HG03196 (cell line): Measurements from ENCODE around the gene ZNF366.

Experiments
- ATAC-seq: cut with Tn5 transposase; IDR thresholded peaks from one replicate; pipeline ENCODE4 v1.9.1; 2021; ENCODE audit not compliant: unreplicated experiment

Gene ZNF366

DNA sequence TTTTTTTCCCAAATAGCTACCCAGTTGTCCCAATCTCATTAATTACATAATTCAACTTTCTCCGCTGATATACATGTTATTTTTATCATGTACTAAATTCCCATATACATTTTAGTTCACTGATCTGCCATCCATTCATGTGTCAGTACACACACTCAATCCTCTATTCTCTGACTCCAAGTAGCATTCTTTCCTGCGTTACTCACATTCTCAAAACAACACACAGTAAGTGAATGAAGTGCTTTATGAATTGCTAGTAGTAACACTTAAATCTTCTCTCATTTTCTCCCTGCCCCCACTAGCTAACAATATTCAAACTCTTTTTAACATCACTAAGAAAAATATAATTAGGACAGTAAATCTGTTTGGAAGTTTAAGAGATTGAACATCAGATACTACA, 8.9 kb downstream of the ZNF366 start:
- ATAC-seq, result no peak

DNA sequence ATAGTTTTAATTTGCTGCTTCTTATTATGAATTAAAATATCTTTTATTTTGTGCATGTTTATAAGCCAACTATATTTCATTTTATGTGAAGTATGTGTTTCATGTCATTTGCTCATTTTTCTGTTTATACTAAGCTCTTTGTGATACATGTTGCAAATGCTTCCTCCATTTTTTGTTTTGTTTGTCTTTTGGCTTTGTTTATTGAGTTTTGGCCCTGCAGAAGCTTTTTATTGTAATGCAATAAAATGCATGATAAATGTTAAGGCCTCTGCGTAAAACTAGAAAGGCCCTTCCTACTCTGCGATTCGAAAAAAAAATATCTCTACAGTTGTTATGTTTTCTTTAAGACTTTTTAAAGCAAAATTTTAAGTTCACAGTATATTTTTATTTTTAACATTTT, 9.4 kb downstream of the ZNF366 start:
- ATAC-seq, result no peak

- no peak for ATAC-seq
These were observed 11.8 kb downstream of the ZNF366 start for GRCh38 chr5:72495410-72495809.

DNA sequence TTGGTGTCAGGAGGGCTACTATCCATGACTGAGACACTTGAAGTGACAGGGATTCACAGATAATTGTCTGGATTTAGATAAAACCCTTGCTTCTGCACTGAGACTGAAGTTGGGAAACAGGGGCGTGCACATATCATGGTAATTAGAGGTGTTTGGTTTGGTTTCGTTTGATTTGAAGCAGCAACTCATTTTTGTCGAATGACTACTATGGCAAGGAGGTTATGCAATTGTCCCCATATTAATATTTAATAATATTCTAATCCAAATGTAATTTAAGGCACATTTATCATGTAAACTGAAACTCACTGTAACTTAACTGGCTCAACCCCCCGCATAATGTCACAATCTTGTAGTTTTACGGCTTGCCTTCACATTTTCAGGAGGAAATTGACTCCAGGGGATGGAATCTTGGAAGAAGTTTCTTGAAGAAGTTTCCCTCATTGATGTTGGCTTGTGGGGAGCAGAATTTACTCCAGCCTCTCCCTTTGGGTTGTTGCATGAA, 12.5 kb downstream of the ZNF366 start:
- no peak for ATAC-seq

- no peak for ATAC-seq
These were observed 17.7 kb downstream of the ZNF366 start for GRCh38 chr5:72489536-72489935.

- ATAC-seq, result no peak
These were observed 18.5 kb downstream of the ZNF366 start for GRCh38 chr5:72488756-72489155.

GRCh38 chr5:72487177-72487576, 20.0 kb downstream of the ZNF366 start:
- no peak for ATAC-seq

DNA sequence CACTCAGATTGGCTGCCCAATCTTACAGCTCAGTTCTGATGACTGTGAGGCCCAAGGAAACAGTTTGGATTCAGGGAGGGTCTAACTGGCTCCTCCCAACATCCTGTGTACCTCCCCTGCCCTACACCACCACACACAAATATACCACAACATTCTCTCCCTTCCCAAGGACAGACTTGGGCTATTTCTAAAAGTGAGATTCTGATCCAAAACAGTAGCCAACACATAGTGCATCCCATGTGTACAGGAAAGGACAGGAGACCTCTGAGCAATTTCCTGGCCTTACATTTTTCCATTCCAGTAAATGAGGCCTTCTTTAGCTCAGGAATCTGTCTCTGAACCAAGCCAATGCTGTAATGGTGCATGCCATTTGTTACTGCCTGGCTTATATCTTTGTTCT, 20.8 kb downstream of the ZNF366 start:
- ATAC-seq, result no peak

- no peak for ATAC-seq
These were observed 21.7 kb downstream of the ZNF366 start for GRCh38 chr5:72485430-72485974.

DNA sequence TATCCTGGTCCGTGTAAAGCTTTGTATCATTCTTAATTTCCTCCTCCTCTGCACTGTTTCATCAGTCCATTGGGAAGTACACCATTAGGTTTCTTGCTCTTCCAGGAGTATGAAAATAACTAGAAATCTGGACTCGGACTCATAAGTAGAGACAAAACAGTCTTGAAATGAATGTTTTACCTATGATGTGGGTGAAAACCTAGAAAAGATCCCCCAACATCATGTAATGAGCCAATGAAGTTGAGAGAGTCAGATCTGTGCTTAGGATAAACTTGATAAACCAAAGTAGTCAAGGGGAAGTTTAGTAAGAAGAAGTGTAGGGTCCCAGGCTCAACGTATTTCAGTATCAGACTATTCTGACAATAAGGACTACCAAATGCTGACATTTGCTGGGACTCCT, 25.2 kb downstream of the ZNF366 start:
- no peak for ATAC-seq

DNA sequence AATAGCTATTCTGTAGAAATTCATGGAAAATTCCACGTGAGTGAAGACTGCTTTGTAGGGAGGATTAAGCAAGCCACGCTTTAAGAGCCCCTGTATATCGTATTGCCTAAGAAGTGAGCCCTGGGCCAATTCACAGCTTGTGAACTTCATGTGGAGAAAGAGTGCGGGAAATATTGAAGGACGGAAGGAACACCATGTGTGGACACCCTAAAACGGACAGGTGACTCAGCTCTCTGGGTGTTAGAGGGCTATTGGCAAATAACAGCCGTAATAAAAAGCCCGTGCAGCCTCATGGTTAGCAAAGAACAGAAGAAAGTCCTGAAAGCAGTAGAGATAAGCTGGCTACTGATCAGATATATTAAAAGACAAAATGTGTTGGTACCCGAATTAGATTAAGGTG, 26.4 kb downstream of the ZNF366 start:
- no peak for ATAC-seq

- ATAC-seq, result no peak
These were observed 27.3 kb downstream of the ZNF366 start for GRCh38 chr5:72479921-72480320.

GRCh38 chr5:72478684-72479083, 28.5 kb downstream of the ZNF366 start:
- no peak for ATAC-seq

GRCh38 chr5:72478276-72478675, 28.9 kb downstream of the ZNF366 start:
- no peak for ATAC-seq

- no peak for ATAC-seq
These were observed 29.6 kb downstream of the ZNF366 start for GRCh38 chr5:72477644-72478043.

DNA sequence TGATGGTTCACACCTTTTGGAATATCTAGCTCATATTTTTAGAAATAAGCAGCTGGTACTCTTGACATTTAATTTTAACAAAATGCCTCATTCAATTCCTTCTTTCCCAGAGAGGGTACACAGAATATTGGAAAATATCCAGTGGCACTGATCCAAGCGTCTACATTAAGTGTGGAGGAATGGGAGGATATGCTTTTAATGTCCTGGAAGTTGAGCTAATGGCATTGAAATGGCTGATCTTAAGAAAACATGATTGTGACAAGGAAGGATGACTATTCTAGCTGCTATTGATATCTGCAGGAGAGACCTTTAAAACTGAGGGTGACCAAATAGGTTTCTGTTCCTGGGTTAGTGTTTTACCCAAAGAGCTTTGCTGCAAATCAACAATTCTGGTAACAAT, 30.0 kb downstream of the ZNF366 start:
- ATAC-seq, result no peak

- no peak for ATAC-seq
These were observed 30.5 kb downstream of the ZNF366 start for GRCh38 chr5:72476721-72477120.

DNA sequence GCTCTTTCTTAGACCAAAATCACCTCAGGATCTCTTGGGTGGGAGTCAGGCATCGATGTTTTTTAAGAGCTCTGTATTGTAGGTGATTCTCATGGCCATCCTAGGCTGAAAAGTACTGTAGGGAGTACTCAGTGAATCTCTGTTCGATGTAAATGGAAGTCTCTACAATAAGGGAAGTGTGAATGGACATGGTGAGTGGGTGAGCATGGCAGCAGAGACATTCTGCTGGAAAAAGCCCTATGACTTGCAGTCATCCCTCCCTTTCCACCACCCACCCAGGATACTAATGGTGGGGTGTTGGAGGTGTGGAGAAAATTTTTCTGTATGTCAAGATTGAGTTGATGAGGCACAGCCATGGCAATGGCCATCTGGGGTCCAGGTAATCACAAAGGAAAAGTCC, 30.9 kb downstream of the ZNF366 start:
- no peak for ATAC-seq

- ATAC-seq, result no peak
These were observed 32.7 kb downstream of the ZNF366 start for GRCh38 chr5:72474516-72474915.

DNA sequence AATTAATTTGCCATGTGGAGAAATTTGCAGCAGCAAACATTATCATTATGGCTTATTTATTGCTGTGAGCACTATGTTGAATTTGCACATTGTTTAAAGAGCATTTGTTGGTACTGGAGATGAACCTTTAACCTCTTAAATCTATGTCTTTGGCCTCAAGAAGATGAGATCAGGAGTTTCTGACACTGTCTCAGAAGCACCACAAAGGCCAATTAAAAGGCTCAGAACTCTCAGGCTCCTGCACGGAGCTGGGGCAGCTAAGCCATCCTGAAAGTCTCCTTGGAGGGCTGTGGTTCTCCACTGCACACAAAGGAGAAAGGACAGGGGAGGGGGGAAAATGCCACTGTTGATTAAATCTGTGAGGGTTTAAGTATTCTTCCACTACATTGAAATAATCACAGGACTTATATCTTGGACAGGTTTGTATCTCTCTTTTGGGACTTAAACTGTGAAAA, 33.1 kb downstream of the ZNF366 start:
- no peak for ATAC-seq

DNA sequence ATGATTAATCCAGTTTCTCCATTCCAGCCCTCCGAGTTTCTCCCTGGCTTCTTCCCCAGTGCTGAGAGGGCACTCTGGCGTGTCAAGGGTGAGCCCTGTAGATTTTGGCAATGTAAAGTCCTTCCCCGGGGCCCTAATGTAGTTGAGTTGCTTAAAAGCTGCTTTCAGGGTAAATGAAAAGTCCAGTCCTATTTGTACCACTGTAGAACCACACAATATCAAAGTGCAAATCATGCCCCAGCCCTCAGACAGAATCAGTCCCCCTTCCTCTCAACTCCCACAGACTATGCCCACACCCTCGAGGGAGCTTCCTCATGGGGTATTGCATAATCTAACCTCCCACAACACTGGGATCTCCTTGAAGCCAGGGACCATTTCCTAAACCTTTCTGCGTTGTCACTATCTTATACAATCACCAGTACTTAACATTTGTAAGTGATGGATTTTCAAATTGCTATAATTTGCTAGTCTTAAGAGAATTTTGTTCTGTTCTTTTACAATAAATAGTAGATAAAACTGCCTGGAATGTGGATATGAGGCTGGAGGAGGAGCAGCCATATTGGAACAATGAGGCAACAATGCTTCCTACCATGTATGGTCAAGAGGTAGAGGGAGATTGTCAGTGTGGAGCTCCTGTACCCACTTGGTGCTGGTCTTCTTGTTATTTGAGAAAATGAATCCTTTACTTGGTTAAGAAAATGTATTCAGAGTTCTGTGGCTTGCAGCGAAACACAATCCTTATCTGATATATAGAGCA, 34.4 kb downstream of the ZNF366 start:
- no peak for ATAC-seq

- no peak for ATAC-seq
These were observed 35.2 kb downstream of the ZNF366 start for GRCh38 chr5:72472031-72472430.

DNA sequence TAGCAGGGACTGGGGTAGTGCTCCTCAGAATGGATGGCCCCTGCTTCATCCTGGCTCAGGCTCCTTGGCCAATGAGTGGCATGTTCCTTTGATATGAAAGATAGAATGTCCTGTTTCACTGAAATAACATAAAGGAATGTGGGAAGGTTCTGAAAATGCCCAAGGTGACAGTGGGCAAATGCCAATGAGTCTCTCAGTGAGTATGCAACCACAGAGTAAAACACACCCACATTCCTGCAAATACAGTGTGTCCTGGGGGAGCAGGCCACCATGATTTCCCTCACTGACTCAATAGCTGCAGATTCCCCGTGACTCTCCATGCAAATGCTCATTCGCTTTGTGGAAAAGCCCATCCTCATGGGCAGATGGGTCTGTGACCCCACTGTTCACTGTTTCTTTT, 36.4 kb downstream of the ZNF366 start:
- no peak for ATAC-seq
